Neuron (in vitro differentiated cells): ENCODE measurements around the gene DTX4.

Source experiments
- H2AFZ ChIP-seq: one replicate; pipeline ENCODE4 v1.6.1; 2013; ENCODE audit warnings: low read depth, mild to moderate bottlenecking, inconsistent platforms, low read length, moderate library complexity
- H3K27me3 ChIP-seq: one replicate; pipeline ENCODE4 v1.6.1; 2013; ENCODE audit warnings: low read length; ENCODE audit not compliant: insufficient read depth
- H3K36me3 ChIP-seq: one replicate; pipeline ENCODE4 v1.6.1; 2013; ENCODE audit warnings: low read length; ENCODE audit not compliant: insufficient read depth
- H3K4me1 ChIP-seq: one replicate; pipeline ENCODE4 v1.6.1; 2013; ENCODE audit warnings: low read length; ENCODE audit not compliant: insufficient read depth
- H3K4me3 ChIP-seq: 2 replicates; pipeline ENCODE4 v1.5.1; 2013; ENCODE audit warnings: mild to moderate bottlenecking, low read length, moderate library complexity
- H3K9me3 ChIP-seq: one replicate; pipeline ENCODE4 v1.6.1; 2013; ENCODE audit warnings: low read length

DTX4 gene

DNA sequence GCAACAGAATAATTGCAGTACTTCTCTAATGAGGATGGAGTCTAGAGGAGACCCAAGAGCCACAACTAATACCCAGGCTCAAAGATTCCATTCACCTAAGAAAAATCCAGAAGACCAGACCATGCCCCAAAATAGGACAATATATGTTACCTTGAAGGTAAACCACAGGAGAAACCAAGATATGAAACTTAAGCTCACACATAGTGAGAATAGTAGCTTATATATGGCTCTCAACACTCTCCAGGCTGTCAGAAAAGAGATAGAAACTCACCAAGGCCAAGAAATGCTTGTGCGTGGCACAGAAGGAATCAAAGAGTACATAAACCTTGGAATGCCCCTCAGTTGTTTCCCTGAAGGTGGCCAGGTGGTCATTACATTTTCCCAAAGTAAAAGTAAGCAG is 20.2 kb upstream of the DTX4 start:
- H2AFZ ChIP-seq = no peak overlapping the region
- H3K4me1 ChIP-seq = no peaks in the 10 kb centered on the region
- no peaks in the 10 kb centered on the region for H3K9me3 ChIP-seq
- H3K4me3 ChIP-seq = no peak overlapping the region
- H3K27me3 ChIP-seq = no peaks in the 10 kb centered on the region
- H3K36me3 ChIP-seq = no peaks in the 10 kb centered on the region

DNA sequence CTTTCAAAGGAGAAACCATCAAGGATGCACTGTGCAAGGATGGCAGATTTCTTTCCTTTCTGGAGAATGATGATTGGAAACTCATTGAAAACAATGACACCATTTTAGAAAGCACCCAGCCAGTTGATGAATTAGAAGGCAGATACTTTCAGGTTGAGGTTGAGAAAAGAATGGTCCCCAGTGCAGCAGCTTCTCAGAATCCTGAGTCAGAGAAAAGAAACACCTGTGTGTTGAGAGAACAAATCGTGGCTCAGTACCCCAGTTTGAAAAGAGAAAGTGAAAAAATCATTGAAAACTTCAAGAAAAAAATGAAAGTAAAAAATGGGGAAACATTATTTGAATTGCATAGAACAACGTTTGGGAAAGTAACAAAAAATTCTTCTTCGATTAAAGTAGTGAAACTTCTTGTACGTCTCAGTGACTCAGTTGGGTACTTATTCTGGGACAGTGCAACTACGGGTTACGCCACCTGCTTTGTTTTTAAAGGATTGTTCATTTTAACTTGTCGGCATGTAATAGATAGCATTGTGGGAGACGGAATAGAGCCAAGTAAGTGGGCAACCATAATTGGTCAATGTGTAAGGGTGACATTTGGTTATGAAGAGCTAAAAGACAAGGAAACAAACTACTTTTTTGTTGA is 19.5 kb upstream of the DTX4 start:
- Histone ChIP-seq H3K36me3 (no peaks in the 10 kb centered on the region), H2AFZ (no peak overlapping the region), H3K27me3 (no peaks in the 10 kb centered on the region), H3K4me1 (no peaks in the 10 kb centered on the region), H3K4me3 (no peak overlapping the region), H3K9me3 (no peaks in the 10 kb centered on the region)

DNA sequence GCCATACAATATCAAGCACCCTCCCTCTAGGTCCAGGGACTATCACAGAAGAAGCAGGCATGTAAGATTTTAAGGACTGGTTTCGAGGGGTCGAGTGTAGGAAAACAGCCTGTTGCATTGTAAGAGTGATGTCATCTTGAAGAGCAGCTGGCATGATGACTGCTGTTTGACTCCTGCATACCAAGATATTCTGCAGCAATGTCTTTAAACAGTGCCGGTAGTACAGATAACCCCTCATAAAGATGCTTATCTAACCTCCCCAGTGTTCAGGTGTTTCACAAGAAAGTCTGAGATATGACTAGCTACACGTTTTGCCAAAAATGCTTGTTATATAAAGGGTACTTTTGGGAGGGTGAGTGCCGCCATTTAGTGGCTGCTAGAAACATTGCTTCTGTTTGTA is 17.3 kb upstream of the DTX4 start:
- Histone ChIP-seq H3K36me3 (no peaks in the 10 kb centered on the region), H3K9me3 (no peaks in the 10 kb centered on the region), H2AFZ (no peak overlapping the region), H3K27me3 (no peaks in the 10 kb centered on the region), H3K4me3 (no peak overlapping the region), H3K4me1 (peaks cover 3% of the 10 kb centered on the region)

DNA sequence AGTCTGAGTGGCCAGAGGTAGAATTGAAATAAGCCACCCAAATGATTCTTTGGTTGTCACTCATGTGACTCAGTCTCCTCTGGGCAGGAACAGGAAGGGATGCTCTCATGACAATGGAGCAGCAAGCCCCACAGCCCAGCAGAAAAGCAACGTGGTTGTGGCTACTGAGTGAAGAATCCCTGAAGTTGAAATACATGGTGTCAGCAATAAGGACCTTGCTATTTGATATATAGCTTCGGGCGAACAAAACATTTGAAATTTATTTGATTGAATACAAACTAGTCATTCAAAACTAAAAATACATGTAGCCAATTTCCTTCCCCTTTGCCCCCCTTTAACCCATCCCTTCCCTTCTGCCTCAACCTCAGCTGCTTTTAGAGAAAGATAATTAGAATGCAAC is 14.5 kb upstream of the DTX4 start:
- Histone ChIP-seq H3K27me3 (peaks cover 3% of the 10 kb centered on the region), H3K4me3 (no peak overlapping the region), H3K4me1 (peaks cover 3% of the 10 kb centered on the region), H3K9me3 (no peaks in the 10 kb centered on the region), H3K36me3 (no peaks in the 10 kb centered on the region), H2AFZ (no peak overlapping the region)

DNA sequence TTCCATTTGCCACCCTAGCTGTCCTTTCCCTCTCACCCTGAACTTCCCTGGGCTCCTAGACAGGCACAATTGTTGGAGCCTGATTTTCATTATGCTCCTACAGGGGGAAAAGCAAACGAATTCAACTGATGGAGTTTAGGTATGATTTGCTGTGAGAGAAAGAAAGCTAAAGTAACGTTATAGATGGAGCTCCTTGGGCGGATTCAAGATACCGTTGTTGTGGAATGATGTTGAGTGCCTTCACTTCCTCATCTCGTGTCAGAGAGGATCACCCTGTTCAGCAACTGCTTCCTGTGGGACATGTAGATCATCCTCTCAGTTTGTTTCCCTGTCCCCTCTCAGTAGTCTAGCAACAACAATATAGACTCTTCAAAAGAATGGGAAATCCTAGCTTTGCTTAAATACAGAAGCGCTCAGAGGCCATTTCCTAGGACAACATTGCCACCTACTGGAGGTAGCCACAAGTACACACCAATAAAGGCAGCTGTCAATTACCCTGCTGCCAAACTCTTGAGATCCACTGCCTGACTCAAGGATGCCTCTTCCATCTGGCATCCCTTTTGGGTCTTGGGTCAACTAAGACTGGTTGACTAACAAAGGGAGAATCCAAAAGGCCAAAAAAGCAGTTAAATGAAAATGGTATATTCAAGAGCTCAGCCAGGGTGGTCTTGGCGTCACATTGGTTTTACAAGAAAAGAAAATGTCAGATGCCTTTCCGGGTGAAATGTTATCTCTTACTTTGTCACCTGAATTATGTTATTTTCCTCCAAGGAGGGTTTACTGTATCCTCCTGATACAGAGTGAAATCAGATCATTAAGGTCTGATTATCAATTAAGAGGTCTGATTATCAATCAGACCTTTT is 13.5 kb upstream of the DTX4 start:
- H2AFZ ChIP-seq = peak overlapping the region; percentile 66
- H3K9me3 ChIP-seq = no peaks in the 10 kb centered on the region
- no peaks in the 10 kb centered on the region for H3K36me3 ChIP-seq

DNA sequence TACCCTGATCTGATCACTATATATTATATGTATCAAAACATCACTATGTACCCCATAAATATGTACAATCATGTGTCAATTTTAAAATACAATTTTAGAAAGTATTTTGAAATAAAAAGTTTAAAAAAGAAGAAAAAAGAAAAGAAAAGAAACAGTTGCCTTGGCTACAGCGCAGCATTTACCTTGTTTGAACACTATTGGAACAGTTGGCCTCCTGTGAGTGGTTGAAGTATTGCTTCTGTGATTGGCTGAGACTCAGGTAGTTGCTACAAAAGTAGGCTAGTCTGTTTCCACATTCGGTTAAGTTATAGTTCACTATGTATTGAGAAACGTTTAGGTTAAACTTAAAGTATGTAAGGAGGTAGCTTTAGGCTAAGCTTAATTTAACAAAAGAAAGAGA is 7.9 kb upstream of the DTX4 start:
- Histone ChIP-seq H3K4me3 (no peak overlapping the region), H2AFZ (no peak overlapping the region), H3K4me1 (no peaks in the 10 kb centered on the region), H3K9me3 (no peaks in the 10 kb centered on the region), H3K27me3 (peaks cover 3% of the 10 kb centered on the region), H3K36me3 (no peaks in the 10 kb centered on the region)

More for the DNA sequence above, 13.5 kb upstream of the DTX4 start:
- Histone ChIP-seq H3K4me3 (no peak overlapping the region), H3K27me3 (peaks cover 3% of the 10 kb centered on the region), H3K4me1 (peaks cover 3% of the 10 kb centered on the region)

DNA sequence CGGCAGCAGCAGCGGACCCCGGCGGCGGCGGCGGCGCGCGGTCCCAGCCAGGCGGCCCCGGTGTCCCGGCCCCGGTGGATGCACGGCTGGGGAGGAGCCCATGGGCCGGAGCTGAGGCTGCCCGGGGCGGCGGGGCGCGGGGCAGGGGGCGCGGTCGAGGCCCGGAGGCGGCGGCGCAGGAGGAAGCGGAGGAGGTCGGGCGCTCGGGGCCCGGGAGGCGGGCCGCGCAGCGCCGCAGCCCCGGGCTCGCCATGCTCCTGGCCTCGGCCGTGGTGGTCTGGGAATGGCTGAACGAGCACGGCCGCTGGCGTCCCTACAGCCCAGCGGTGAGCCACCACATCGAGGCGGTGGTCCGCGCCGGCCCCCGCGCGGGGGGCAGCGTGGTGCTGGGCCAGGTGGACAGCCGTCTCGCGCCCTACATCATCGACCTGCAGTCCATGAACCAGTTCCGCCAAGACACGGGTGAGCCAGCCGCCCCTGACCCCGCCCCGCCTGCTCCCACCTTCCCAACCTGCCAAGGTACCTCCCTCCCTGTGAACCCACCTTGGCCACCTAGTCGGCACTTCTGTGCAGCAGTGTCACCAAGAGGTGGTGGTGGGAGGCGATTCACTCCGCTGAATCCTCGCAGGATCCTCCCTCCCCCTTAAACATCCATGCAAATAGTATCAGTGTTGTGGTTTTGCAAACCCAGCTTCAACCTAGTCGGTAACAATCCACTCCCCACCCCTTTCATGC is 580 bp downstream of the DTX4 start:
- H3K9me3 ChIP-seq = peaks cover 10% of the 10 kb centered on the region

DNA sequence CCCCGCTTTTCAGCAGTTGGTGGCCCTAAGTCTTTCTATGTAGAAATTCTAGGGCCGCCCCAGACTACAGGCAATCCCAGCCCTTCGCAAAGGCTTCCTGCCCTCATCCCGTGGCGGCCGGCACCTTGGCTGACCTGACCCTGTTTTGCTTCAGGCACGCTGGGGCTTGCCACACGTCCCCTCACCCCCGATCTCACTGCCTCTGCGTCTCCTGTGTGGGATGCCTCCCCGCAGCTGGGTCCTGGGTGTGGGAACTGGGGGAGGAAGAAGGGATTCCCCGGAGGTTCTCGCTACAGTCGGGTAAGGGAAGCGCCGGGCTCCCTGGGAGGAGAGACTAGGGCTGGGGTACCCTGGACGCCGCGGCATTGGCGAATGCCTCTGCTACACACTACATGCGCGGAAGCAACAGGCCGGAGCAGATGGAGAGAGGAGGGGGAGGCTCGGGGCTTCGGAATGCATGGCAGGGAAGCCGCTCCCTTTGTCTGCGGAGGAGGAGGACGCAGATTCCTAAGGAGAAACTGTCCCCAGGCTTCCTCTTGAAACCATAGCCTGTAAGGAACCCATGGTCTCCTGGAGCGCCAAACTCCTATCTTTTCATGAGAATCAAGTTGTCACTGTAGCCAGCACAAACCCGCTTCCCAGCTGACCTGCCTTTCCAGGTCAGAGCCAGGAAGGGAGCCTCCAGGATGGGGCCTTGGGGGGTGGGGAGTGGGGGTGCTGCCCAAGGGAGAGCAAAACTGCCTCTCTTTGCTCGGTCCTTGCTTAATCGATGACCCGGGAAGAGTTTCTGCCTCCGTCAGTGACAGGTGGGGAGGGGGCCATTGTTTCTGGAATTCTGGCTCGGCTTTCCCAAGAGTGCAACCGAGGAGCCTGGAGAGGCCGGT is 1.4 kb downstream of the DTX4 start:
- peaks cover 14% of the 10 kb centered on the region for H3K9me3 ChIP-seq
- H3K4me3 ChIP-seq = peak overlapping the region; percentile 98
- H3K4me1 ChIP-seq = peaks cover 58% of the 10 kb centered on the region
- H3K27me3 ChIP-seq = no peaks in the 10 kb centered on the region
- peaks cover 31% of the 10 kb centered on the region for H3K36me3 ChIP-seq
- H2AFZ ChIP-seq = no peak overlapping the region

More for the DNA sequence above, 580 bp downstream of the DTX4 start:
- Histone ChIP-seq H3K36me3 (peaks cover 23% of the 10 kb centered on the region), H3K4me1 (peaks cover 51% of the 10 kb centered on the region), H3K27me3 (no peaks in the 10 kb centered on the region), H3K4me3 (peak overlapping the region; percentile 98), H2AFZ (no peak overlapping the region)

DNA sequence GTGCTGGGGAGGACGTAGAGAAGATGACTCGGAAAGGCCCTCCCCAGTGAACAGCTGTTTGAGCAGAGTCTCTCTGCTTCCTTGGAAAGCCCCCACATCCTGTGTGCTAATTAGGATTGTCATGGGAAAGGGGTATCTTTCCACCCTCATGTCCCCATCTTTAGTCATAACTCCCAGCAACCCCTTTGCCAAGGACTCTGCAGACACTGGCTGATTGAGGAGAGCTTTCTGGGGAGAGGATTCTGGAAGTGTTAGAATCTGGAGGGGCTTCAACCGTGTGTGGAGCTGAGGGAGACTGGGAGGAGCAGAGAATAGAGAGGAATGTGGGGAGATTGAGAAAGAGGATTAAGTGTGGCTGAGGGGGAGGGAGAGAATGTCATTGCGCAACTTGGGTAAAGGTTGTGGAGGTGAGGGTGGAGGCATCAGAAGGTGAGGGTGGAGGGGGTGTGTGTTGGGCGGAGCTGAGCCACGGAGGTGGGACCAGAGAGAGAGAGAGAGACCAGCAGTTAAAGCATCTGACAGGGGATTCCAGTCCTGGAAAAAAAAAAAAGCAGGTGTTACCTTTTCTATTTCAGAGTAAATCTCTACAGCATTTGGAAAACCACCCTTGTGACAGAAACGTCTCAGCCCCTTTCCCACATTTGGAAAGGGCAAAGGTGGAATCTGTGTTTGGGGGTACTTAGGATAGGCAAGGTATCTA is 2.2 kb downstream of the DTX4 start:
- Histone ChIP-seq H2AFZ (no peak overlapping the region), H3K4me3 (peak overlapping the region; percentile 98), H3K36me3 (peaks cover 35% of the 10 kb centered on the region), H3K9me3 (peaks cover 19% of the 10 kb centered on the region), H3K4me1 (peaks cover 63% of the 10 kb centered on the region), H3K27me3 (no peaks in the 10 kb centered on the region)

DNA sequence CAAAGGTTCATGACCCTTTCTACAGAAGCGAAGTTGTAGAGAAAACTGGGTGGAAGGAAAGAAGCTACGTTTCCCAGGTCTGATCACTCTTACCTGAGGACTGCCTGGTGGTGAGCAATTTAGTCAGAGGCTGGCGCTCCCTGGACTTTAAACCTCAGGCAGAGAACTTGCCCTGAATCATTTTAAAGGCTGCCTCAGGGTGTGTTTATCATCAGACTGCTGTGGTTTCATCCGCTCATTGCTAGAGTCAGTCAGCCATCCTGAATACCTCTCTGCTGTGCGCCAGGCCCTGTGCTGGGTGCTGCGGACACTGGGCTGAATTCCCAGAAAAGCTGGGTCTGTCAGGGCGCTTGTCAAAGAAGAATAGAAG is 2.7 kb downstream of the DTX4 start:
- Histone ChIP-seq H3K4me3 (peak overlapping the region; percentile 98), H2AFZ (no peak overlapping the region), H3K27me3 (no peaks in the 10 kb centered on the region), H3K4me1 (peaks cover 65% of the 10 kb centered on the region), H3K36me3 (peaks cover 35% of the 10 kb centered on the region), H3K9me3 (peaks cover 22% of the 10 kb centered on the region)

DNA sequence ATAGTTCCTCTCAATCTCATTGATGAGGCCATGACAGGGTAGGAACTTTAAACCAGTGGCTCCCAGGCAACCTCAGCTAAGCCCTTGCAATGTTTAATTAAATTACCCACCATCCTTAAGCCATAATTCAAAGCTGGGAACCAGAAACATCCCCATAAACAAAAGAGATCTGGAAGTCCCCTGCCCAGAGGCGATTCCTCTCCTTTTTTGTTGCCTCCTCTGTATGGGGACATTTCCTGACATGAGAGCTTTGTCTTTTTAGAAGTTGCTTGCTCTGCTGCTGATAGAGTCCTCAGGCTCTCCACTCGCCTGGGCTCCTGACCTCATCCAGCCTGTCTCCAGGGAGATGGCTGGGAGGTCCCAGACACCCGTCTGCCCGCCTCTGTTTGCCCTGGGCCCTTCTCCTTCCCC is 3.2 kb downstream of the DTX4 start:
- peak overlapping the region; percentile 98 for H3K4me3 ChIP-seq

DNA sequence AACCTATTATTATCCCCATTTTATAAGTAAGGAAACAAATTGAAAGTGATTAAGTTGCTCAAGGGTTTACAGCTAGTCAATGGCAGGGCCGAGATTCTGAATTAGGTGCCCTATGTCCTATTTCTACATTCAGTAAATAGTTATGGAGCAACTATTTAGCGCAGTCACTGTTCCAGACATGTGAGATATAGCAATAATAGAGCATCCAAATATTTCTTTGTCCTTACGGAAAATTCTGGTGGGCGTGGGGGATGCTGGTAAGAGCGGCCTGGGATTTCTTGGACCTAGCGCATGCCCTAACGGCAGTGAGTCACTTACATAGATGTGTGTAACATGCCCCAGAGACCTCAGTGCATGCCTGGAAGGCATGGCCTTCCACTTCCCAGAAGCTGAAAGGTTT is 4.4 kb downstream of the DTX4 start:
- H3K36me3 ChIP-seq = peaks cover 40% of the 10 kb centered on the region
- H3K9me3 ChIP-seq = peaks cover 22% of the 10 kb centered on the region
- no peak overlapping the region for H2AFZ ChIP-seq
- peaks cover 68% of the 10 kb centered on the region for H3K4me1 ChIP-seq
- no peak overlapping the region for H3K4me3 ChIP-seq
- no peaks in the 10 kb centered on the region for H3K27me3 ChIP-seq

More for the DNA sequence above, 3.2 kb downstream of the DTX4 start:
- Histone ChIP-seq H2AFZ (no peak overlapping the region), H3K36me3 (peaks cover 35% of the 10 kb centered on the region), H3K9me3 (peaks cover 22% of the 10 kb centered on the region), H3K4me1 (peaks cover 70% of the 10 kb centered on the region), H3K27me3 (no peaks in the 10 kb centered on the region)
